SU-DHL-6 (cell line): Measurements from ENCODE around the gene ARL15.

Experiments
- H2AFZ ChIP-seq: fragments of 200-600 bp; sonication (generic); 2 replicates; pipeline ENCODE4 v1.6.1; 2014; ENCODE audit warnings: low read depth, mild to moderate bottlenecking, moderate library complexity, mixed read lengths, antibody characterized with exemption, low read length; ENCODE audit not compliant: severe bottlenecking
- H3F3A ChIP-seq: fragments of 200-600 bp; shearing (Covaris generic); 2 replicates; pipeline ENCODE4 v1.6.0; 2016; ENCODE audit warnings: antibody characterized with exemption, mild to moderate bottlenecking; ENCODE audit not compliant: insufficient read depth
- H3K27ac ChIP-seq: fragments of 200-600 bp; sonication (generic); 2 replicates; pipeline ENCODE4 v1.5.1; 2016; ENCODE audit warnings: low read depth, mild to moderate bottlenecking, low read length, moderate library complexity, mixed read lengths
- H3K27me3 ChIP-seq: fragments of 200-600 bp; sonication (generic), shearing (Covaris generic); 2 replicates; pipeline ENCODE4 v1.6.0; 2014; ENCODE audit warnings: mild to moderate bottlenecking, low read length
- H3K36me3 ChIP-seq: fragments of 200-600 bp; sonication (generic); 2 replicates; pipeline ENCODE4 v1.6.1; 2014; ENCODE audit warnings: mild to moderate bottlenecking, low read length, mixed read lengths
- H3K4me2 ChIP-seq: fragments of 300-600, 200-600 bp; shearing (Covaris generic), sonication (generic); 2 replicates; pipeline ENCODE4 v1.6.0; 2014; ENCODE audit warnings: low read length, low read depth, mild to moderate bottlenecking; ENCODE audit not compliant: poor library complexity, severe bottlenecking
- H3K4me3 ChIP-seq: fragments of 200-600 bp; sonication (generic); 2 replicates; pipeline ENCODE4 v1.5.1; 2014; ENCODE audit warnings: antibody characterized with exemption, low read length, mild to moderate bottlenecking, mixed read lengths; ENCODE audit not compliant: insufficient read depth, poor library complexity, severe bottlenecking
- H3K79me2 ChIP-seq: fragments of 200-600 bp; sonication (generic); 2 replicates; pipeline ENCODE4 v1.6.1; 2014; ENCODE audit warnings: mild to moderate bottlenecking, low read length, moderate library complexity; ENCODE audit not compliant: insufficient read depth
- H3K9ac ChIP-seq: fragments of 200-600 bp; sonication (generic); 2 replicates; pipeline ENCODE4 v1.7.0; 2014; ENCODE audit warnings: mild to moderate bottlenecking, low read length
- H3K9me2 ChIP-seq: fragments of 200-600 bp; sonication (generic); replicated peaks from 2 replicates; pipeline ENCODE4 v1.6.1; 2014; ENCODE audit warnings: low read length; ENCODE audit not compliant: insufficient read depth
- H3K9me3 ChIP-seq: fragments of 200-600 bp; sonication (generic); 2 replicates; pipeline ENCODE4 v1.6.1; 2014; ENCODE audit warnings: low read length, mixed read lengths; ENCODE audit not compliant: insufficient read depth
- H4K20me1 ChIP-seq: fragments of 200-600 bp; sonication (generic); 2 replicates; pipeline ENCODE4 v1.6.1; 2014; ENCODE audit warnings: low read depth, mild to moderate bottlenecking, antibody characterized with exemption, low read length, moderate library complexity, mixed read lengths
- CTCF ChIP-seq: fragments of 200-600 bp; sonication (generic); IDR thresholded peaks from one replicate; pipeline ENCODE4 v1.5.1; 2017; ENCODE audit warnings: antibody characterized with exemption, mild to moderate bottlenecking, low read length, moderate library complexity; ENCODE audit not compliant: insufficient read depth, poor library complexity, severe bottlenecking
- EZH2phosphoT487 ChIP-seq: fragments of 200-600 bp; sonication (generic), shearing (Covaris generic); conservative IDR thresholded peaks from 2 replicates; pipeline ENCODE4 v1.6.1; 2018; ENCODE audit warnings: mild to moderate bottlenecking, antibody characterized with exemption, low read length, moderate library complexity, mixed read lengths

ARL15 gene

GRCh38 chr5:54214722-54215121, 95.7 kb downstream of the ARL15 start:
- no peaks in the 10 kb centered on the region for H3F3A ChIP-seq
- no peak overlapping the region for H3K4me2 ChIP-seq
- no peaks in the 10 kb centered on the region for H3K9me2 ChIP-seq
- no peaks in the 10 kb centered on the region for H3K79me2 ChIP-seq
- H3K9me3 ChIP-seq = no peaks in the 10 kb centered on the region
- no peak overlapping the region for H3K4me3 ChIP-seq
- no peak overlapping the region for H3K9ac ChIP-seq
- no peaks in the 10 kb centered on the region for H4K20me1 ChIP-seq
- no peak for TF ChIP-seq CTCF
- no peak for TF ChIP-seq EZH2phosphoT487
- no peaks in the 10 kb centered on the region for H3K36me3 ChIP-seq
- no peaks in the 10 kb centered on the region for H3K27me3 ChIP-seq
- no peak overlapping the region for H3K27ac ChIP-seq
- no peak overlapping the region for H2AFZ ChIP-seq

- H3K9me3 ChIP-seq = no peaks in the 10 kb centered on the region
- no peaks in the 10 kb centered on the region for H3F3A ChIP-seq
- H3K79me2 ChIP-seq = no peaks in the 10 kb centered on the region
- H2AFZ ChIP-seq = no peak overlapping the region
- no peak overlapping the region for H3K4me2 ChIP-seq
- H3K27me3 ChIP-seq = no peaks in the 10 kb centered on the region
- H3K36me3 ChIP-seq = no peaks in the 10 kb centered on the region
- no peak overlapping the region for H3K9ac ChIP-seq
- H4K20me1 ChIP-seq = no peaks in the 10 kb centered on the region
- no peaks in the 10 kb centered on the region for H3K9me2 ChIP-seq
- H3K4me3 ChIP-seq = no peak overlapping the region
- no peak overlapping the region for H3K27ac ChIP-seq
- TF ChIP-seq EZH2phosphoT487 = no peak
- no peak for TF ChIP-seq CTCF
Observed at GRCh38 chr5:54212331-54212730, 98.0 kb downstream of the ARL15 start.

GRCh38 chr5:54211912-54212311, 98.5 kb downstream of the ARL15 start:
- H3K9ac ChIP-seq = no peak overlapping the region
- H3K4me2 ChIP-seq = no peak overlapping the region
- no peaks in the 10 kb centered on the region for H3F3A ChIP-seq
- no peak overlapping the region for H3K27ac ChIP-seq
- TF ChIP-seq CTCF = no peak
- no peak for TF ChIP-seq EZH2phosphoT487
- no peaks in the 10 kb centered on the region for H3K27me3 ChIP-seq
- no peaks in the 10 kb centered on the region for H3K36me3 ChIP-seq
- H3K4me3 ChIP-seq = no peak overlapping the region
- no peak overlapping the region for H2AFZ ChIP-seq
- no peaks in the 10 kb centered on the region for H3K9me2 ChIP-seq
- H4K20me1 ChIP-seq = no peaks in the 10 kb centered on the region
- no peaks in the 10 kb centered on the region for H3K9me3 ChIP-seq
- no peaks in the 10 kb centered on the region for H3K79me2 ChIP-seq
